Measurements from ENCODE around the gene CTF1. TPM values are rescaled to one million over a fixed set of nuclear protein-coding genes. Genes with fewer than 3 reads are reported as not detected.

The CTF1 gene
- polyA plus RNA-seq (2013), result 6.0 and 6.4 TPM in 2 replicates

DNA sequence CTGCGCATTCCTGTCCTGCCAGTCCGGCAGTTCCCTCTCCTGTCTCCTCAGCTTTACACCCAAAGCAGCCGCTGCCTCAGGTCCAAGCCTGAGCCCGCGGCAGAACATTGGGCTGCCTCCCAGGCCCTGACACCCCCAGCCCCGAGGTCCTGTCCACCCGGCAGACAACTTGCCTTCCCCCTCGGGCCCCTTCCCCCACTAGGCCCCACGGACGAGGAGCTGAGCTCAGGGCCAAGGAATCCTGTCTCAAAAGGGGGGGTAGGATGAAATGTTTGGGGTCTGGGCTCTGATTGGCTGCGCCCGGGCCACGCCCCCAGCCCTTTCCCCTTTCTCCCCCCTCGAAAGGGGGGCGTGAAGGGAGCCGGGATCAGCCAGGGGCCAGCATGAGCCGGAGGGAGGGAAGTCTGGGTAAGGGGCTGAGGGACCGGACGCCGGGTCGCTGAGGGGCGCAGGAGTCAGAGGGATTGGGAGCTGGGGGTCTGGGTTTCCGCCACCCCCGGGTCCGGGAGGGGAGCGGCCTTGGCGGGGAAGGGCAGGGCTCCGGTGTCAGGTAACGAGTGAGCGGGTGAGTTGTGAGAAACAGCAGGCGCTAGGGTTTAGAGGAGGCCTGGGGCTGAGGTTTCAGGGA lies at the start of gene CTF1:
TSS of gene CTF1 (plus strand) at position 354 of the 628 bp plus-strand sequence. CDS start at position 384, 30 bp downstream.
- peak within 1 kb of the TSS; percentile 94 for H2BK5ac ChIP-seq (ENCODE audit: low read depth, low read length, poor library complexity)
- peak within 1 kb of the TSS; percentile 83 for H3K4ac ChIP-seq (ENCODE audit: low read depth, low read length)
- peaks cover 2% of the 10 kb centered on the region for H3K9me3 ChIP-seq (ENCODE audit: insufficient read depth, low read depth, low read length)
- peak within 1 kb of the TSS; percentile 98 for H3K27ac ChIP-seq (ENCODE audit: low read depth, low read length)
- H3K23ac ChIP-seq (ENCODE audit: low read length), result no peak within 1 kb of the TSS
- peaks cover 22% of the 10 kb centered on the region for H3K79me1 ChIP-seq (ENCODE audit: low read length)
- peak within 1 kb of the TSS; percentile 64 for H3K4me3 ChIP-seq (ENCODE audit: low read depth, low read length)
- H3K4me2 ChIP-seq (ENCODE audit: low read length), result peak within 1 kb of the TSS; percentile 59
- no peaks in the 10 kb centered on the region for H3K27me3 ChIP-seq (ENCODE audit: insufficient read depth, low read length)
- peak within 1 kb of the TSS; percentile 88 for H2AFZ ChIP-seq (ENCODE audit: insufficient read depth, low read length, poor library complexity)
- H3K9ac ChIP-seq (ENCODE audit: low read length), result peak within 1 kb of the TSS; percentile 50
- H4K8ac ChIP-seq (ENCODE audit: low read depth, low read length), result peak within 1 kb of the TSS; percentile 86
- peak within 1 kb of the TSS; percentile 77 for H3K18ac ChIP-seq (ENCODE audit: low read length)
- peak within 1 kb of the TSS; percentile 97 for H4K91ac ChIP-seq (ENCODE audit: low read depth, low read length)
- H3K14ac ChIP-seq (ENCODE audit: low read length), result peak within 1 kb of the TSS; percentile 84
- peak within 1 kb of the TSS; percentile 75 for H2BK12ac ChIP-seq (ENCODE audit: low read length)
- DNase-seq, result peak; percentile 64 to 69
- peak within 1 kb of the TSS; percentile 95 for H4K12ac ChIP-seq (ENCODE audit: low read depth, low read length)
- peaks cover 18% of the 10 kb centered on the region for H3K79me2 ChIP-seq (ENCODE audit: control insufficient read depth, insufficient read depth, low read length, poor library complexity)
- H3K4me1 ChIP-seq (ENCODE audit: control insufficient read depth in 1 of 2, insufficient read depth in 2 of 2, low read length in 2 of 2), result peaks cover 17 to 28% of the 10 kb centered on the region in 2 experiments
- no CpG with 5 or more reads among the region's 31 CpGs for WGBS (ENCODE audit: extremely low coverage, insufficient coverage, insufficient read length)
- H2AK5ac ChIP-seq (ENCODE audit: low read length), result peak within 1 kb of the TSS; percentile 80
- H2BK120ac ChIP-seq (ENCODE audit: insufficient read depth, low read length, poor library complexity), result peak within 1 kb of the TSS; percentile 98
- peaks cover 4 to 7% of the 10 kb centered on the region in 2 experiments for H3K36me3 ChIP-seq (ENCODE audit: control insufficient read depth in 1 of 2, insufficient read depth in 2 of 2, low read length in 2 of 2)

GRCh38 chr16:30846649-30847402 lies 49.6 kb upstream of the CTF1 start:
- no peak overlapping the region for H3K23ac ChIP-seq (ENCODE audit: low read length)
- H3K4me2 ChIP-seq (ENCODE audit: low read length), result no peak overlapping the region
- H4K91ac ChIP-seq (ENCODE audit: low read depth, low read length), result no peak overlapping the region
- no peak overlapping the region for H4K12ac ChIP-seq (ENCODE audit: low read depth, low read length)
- DNase-seq, result no peak
- no peak overlapping the region for H2AFZ ChIP-seq (ENCODE audit: insufficient read depth, low read length, poor library complexity)
- H2BK12ac ChIP-seq (ENCODE audit: low read length), result no peak overlapping the region
- H3K79me2 ChIP-seq (ENCODE audit: control insufficient read depth, insufficient read depth, low read length, poor library complexity), result no peaks in the 10 kb centered on the region
- peaks cover 2 to 5% of the 10 kb centered on the region in 2 experiments for H3K4me1 ChIP-seq (ENCODE audit: control insufficient read depth in 1 of 2, insufficient read depth in 2 of 2, low read length in 2 of 2)
- no peak overlapping the region for H2AK5ac ChIP-seq (ENCODE audit: low read length)
- H3K4me3 ChIP-seq (ENCODE audit: low read depth, low read length), result no peak overlapping the region
- no peak overlapping the region for H4K8ac ChIP-seq (ENCODE audit: low read depth, low read length)
- no peak overlapping the region for H3K14ac ChIP-seq (ENCODE audit: low read length)
- no CpG with 5 or more reads among the region's 4 CpGs for WGBS (ENCODE audit: extremely low coverage, insufficient coverage, insufficient read length)
- no peaks in the 10 kb centered on the region for H3K27me3 ChIP-seq (ENCODE audit: insufficient read depth, low read length)
- no peak overlapping the region for H2BK120ac ChIP-seq (ENCODE audit: insufficient read depth, low read length, poor library complexity)
- H3K18ac ChIP-seq (ENCODE audit: low read length), result no peak overlapping the region
- H3K4ac ChIP-seq (ENCODE audit: low read depth, low read length), result no peak overlapping the region
- no peak overlapping the region for H2BK5ac ChIP-seq (ENCODE audit: low read depth, low read length, poor library complexity)
- no peaks in the 10 kb centered on the region for H3K36me3 ChIP-seq (ENCODE audit: control insufficient read depth in 1 of 2, insufficient read depth in 2 of 2, low read length in 2 of 2)
- no peaks in the 10 kb centered on the region for H3K9me3 ChIP-seq (ENCODE audit: insufficient read depth, low read depth, low read length)
- no peak overlapping the region for H3K9ac ChIP-seq (ENCODE audit: low read length)
- H3K79me1 ChIP-seq (ENCODE audit: low read length), result no peaks in the 10 kb centered on the region
- H3K27ac ChIP-seq (ENCODE audit: low read depth, low read length), result no peak overlapping the region

- Histone ChIP-seq H3K23ac (ENCODE audit: low read length) (no peak overlapping the region), H4K12ac (ENCODE audit: low read depth, low read length) (no peak overlapping the region), H3K4ac (ENCODE audit: low read depth, low read length) (no peak overlapping the region), H3K4me2 (ENCODE audit: low read length) (no peak overlapping the region), H2AFZ (ENCODE audit: insufficient read depth, low read length, poor library complexity) (no peak overlapping the region), H2BK12ac (ENCODE audit: low read length) (no peak overlapping the region), H2BK120ac (ENCODE audit: insufficient read depth, low read length, poor library complexity) (no peak overlapping the region), H2AK5ac (ENCODE audit: low read length) (no peak overlapping the region), H3K18ac (ENCODE audit: low read length) (no peak overlapping the region), H3K4me3 (ENCODE audit: low read depth, low read length) (no peak overlapping the region), H3K79me2 (ENCODE audit: control insufficient read depth, insufficient read depth, low read length, poor library complexity) (no peaks in the 10 kb centered on the region), H3K36me3 (ENCODE audit: control insufficient read depth in 1 of 2, insufficient read depth in 2 of 2, low read length in 2 of 2) (no peaks in the 10 kb centered on the region), H3K9me3 (ENCODE audit: insufficient read depth, low read depth, low read length) (no peaks in the 10 kb centered on the region), H3K9ac (ENCODE audit: low read length) (no peak overlapping the region), H3K14ac (ENCODE audit: low read length) (no peak overlapping the region), H3K27ac (ENCODE audit: low read depth, low read length) (no peak overlapping the region), H3K79me1 (ENCODE audit: low read length) (no peaks in the 10 kb centered on the region), H4K91ac (ENCODE audit: low read depth, low read length) (no peak overlapping the region), H3K4me1 (ENCODE audit: control insufficient read depth in 1 of 2, insufficient read depth in 2 of 2, low read length in 2 of 2) (peaks cover 0 to 2% of the 10 kb centered on the region in 2 experiments), H3K27me3 (ENCODE audit: insufficient read depth, low read length) (no peaks in the 10 kb centered on the region), H2BK5ac (ENCODE audit: low read depth, low read length, poor library complexity) (no peak overlapping the region), H4K8ac (ENCODE audit: low read depth, low read length) (no peak overlapping the region)
- DNase-seq, result peak; percentile 66 to 84
- WGBS (ENCODE audit: extremely low coverage, insufficient coverage, insufficient read length), result no CpG with 5 or more reads among the region's 1 CpG
These were observed 46.2 kb upstream of the CTF1 start for GRCh38 chr16:30850246-30850645.

- Histone ChIP-seq H2BK120ac (ENCODE audit: insufficient read depth, low read length, poor library complexity) (no peak overlapping the region), H3K27ac (ENCODE audit: low read depth, low read length) (no peak overlapping the region), H3K79me2 (ENCODE audit: control insufficient read depth, insufficient read depth, low read length, poor library complexity) (no peaks in the 10 kb centered on the region), H2BK12ac (ENCODE audit: low read length) (no peak overlapping the region), H3K18ac (ENCODE audit: low read length) (no peak overlapping the region), H3K4ac (ENCODE audit: low read depth, low read length) (no peak overlapping the region), H3K4me1 (ENCODE audit: control insufficient read depth in 1 of 2, insufficient read depth in 2 of 2, low read length in 2 of 2) (peaks cover 2 to 18% of the 10 kb centered on the region in 2 experiments), H2BK5ac (ENCODE audit: low read depth, low read length, poor library complexity) (no peak overlapping the region), H3K4me3 (ENCODE audit: low read depth, low read length) (no peak overlapping the region), H4K91ac (ENCODE audit: low read depth, low read length) (no peak overlapping the region), H4K12ac (ENCODE audit: low read depth, low read length) (no peak overlapping the region), H3K14ac (ENCODE audit: low read length) (no peak overlapping the region), H4K8ac (ENCODE audit: low read depth, low read length) (no peak overlapping the region), H3K79me1 (ENCODE audit: low read length) (peaks cover 2% of the 10 kb centered on the region), H3K23ac (ENCODE audit: low read length) (no peak overlapping the region), H3K4me2 (ENCODE audit: low read length) (no peak overlapping the region), H2AK5ac (ENCODE audit: low read length) (no peak overlapping the region), H3K36me3 (ENCODE audit: control insufficient read depth in 1 of 2, insufficient read depth in 2 of 2, low read length in 2 of 2) (no peaks in the 10 kb centered on the region), H3K27me3 (ENCODE audit: insufficient read depth, low read length) (no peaks in the 10 kb centered on the region), H3K9ac (ENCODE audit: low read length) (no peak overlapping the region), H3K9me3 (ENCODE audit: insufficient read depth, low read depth, low read length) (no peaks in the 10 kb centered on the region), H2AFZ (ENCODE audit: insufficient read depth, low read length, poor library complexity) (no peak overlapping the region)
- no CpG with 5 or more reads among the region's 2 CpGs for WGBS (ENCODE audit: extremely low coverage, insufficient coverage, insufficient read length)
- DNase-seq, result peak; percentile 93 to 98
These were observed 42.7 kb upstream of the CTF1 start for GRCh38 chr16:30853758-30854157.
